IgD-negative memory B cell (primary cell): Measurements from ENCODE around the gene MAPK7. TPM values are rescaled to one million over a fixed set of nuclear protein-coding genes. Genes with fewer than 3 reads are reported as not detected.
A peak's percentile ranks its signal among the peaks of the same experiment; 100 is the strongest.

Experiments
- H3K27ac Mint-ChIP-seq, 3 donors: one replicate each; pipeline ENCODE4 v1.8.0; 2020 to 2022; ENCODE audit warnings: mild to moderate bottlenecking in 3 of 3, mixed read lengths in 3 of 3, moderate library complexity in 1 of 3
- H3K27me3 Mint-ChIP-seq: one replicate; pipeline ENCODE4 v1.8.0; 2021; ENCODE audit warnings: mixed read lengths
- H3K36me3 Mint-ChIP-seq: one replicate; pipeline ENCODE4 v1.8.0; 2020; ENCODE audit warnings: mild to moderate bottlenecking, mixed read lengths
- H3K4me1 Mint-ChIP-seq, 3 donors: one replicate each; pipeline ENCODE4 v1.8.0; 2020 to 2022; ENCODE audit warnings: mixed read lengths in 3 of 3, mild to moderate bottlenecking in 1 of 3
- H3K4me3 Mint-ChIP-seq, 4 donors: one replicate each; pipeline ENCODE4 v1.8.0; 2020 to 2022; ENCODE audit warnings: mild to moderate bottlenecking in 4 of 4, mixed read lengths in 4 of 4, moderate library complexity in 3 of 4
- H3K9me3 Mint-ChIP-seq, 3 donors: one replicate each; pipeline ENCODE4 v1.8.0; 2020 to 2021; ENCODE audit warnings: mixed read lengths in 3 of 3, mild to moderate bottlenecking in 1 of 3
- polyA plus RNA-seq: library from polyadenylated mRNA; unstranded; fragments of 300-500 nt; fragmentation: Illumina TruSeq; gene quantifications from one replicate; pipeline ENCODE4 v1.2.3, GENCODE V29; 2021

The MAPK7 gene
- polyA plus RNA-seq, 1 donor from 2014 or later = 10.8 TPM

DNA sequence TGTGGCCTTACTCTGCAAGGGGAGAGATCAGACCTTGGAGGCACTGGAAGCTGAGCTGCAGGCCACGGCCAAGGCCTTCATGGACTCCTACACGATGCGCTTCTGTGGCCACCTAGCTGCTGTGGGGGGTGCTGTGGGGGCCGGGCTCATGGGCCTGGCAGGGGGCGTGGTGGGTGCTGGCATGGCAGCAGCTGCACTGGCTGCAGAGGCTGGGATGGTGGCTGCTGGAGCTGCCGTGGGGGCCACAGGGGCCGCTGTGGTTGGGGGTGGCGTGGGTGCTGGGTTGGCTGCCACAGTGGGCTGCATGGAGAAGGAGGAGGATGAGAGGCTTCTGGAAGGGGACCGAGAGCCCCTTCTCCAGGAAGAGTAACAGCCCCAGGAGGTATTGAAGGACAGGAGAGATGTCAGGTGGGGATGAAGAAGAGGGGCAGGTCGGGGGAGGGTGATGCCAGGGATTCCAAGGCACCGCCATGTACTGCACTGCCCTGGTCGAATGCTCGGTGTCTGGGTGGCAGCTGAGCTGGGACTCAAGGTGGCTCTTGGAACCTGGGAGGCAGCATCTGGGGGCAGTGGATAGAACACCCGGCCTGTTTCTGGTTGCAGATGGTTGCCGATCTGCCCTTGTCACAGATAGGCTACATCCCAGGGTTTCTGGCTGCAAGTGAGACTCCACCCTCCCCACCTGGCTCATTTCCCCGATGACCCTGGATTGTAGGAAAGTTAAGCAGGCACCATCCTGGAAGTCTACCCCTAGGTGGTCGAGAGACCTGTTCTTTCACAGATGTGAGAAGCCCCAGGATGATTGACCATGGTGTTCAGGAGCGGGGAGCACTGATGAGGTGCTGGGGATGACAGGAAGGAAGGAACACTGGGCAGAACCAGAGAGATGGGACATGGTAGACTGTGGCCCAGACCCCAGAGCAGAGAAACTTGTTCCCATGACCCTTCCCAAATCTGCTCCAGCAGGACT lies 37.8 kb downstream of the MAPK7 start:
- Mint-ChIP-seq H3K4me1 (peaks cover 0 to 10% (median 1%) of the 10 kb centered on the region in 3 donors), H3K9me3 (no peaks in the 10 kb centered on the region), H3K4me3 (peak overlapping the region in 1 of 4 donors; percentile 63), H3K27me3 (peaks cover 5% of the 10 kb centered on the region), H3K36me3 (no peaks in the 10 kb centered on the region), H3K27ac (no peak overlapping the region)

GRCh38 chr17:19417611-19418010 lies 39.3 kb downstream of the MAPK7 start:
- Mint-ChIP-seq H3K36me3 (no peaks in the 10 kb centered on the region), H3K4me1 (peaks cover 0 to 10% (median 0%) of the 10 kb centered on the region in 3 donors), H3K4me3 (no peak overlapping the region), H3K27ac (no peak overlapping the region), H3K9me3 (no peaks in the 10 kb centered on the region), H3K27me3 (peaks cover 7% of the 10 kb centered on the region)

DNA sequence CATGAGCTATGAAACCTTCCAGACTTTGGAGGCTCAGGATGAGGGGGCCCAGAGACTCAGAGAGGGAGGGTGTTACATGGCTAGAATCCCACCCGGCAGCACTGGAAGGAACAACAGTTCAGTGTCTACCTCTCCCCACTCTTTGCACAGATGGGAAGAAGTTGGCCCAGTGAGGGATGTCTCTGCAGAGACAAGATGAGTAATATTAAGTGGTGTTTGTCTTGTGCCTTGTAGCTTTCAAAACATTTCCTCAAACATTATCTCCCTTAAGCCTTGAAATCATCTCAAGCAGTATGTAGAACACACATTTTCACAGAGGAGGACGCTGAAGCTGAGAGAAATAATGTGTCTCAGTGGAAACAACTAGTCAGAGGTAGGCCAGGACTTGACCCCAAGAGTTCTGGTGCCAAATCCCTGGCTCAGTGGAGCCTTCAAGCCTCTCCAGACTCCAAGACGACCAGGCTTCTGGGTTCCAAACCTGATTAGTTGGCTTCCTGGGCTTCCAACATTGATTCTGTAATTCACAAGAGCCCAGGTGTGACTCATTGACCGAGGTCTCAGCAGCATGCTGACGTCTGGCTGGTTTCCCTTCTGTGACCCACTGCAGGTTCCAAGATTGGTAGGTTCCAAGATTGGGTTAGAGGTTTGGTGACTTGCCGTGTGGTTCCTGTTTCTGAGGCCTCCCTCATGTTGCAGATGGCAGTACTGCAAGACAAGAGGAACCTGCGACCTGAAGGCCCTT lies 40.1 kb downstream of the MAPK7 start:
- H3K27me3 Mint-ChIP-seq = peaks cover 10% of the 10 kb centered on the region
- H3K27ac Mint-ChIP-seq = no peak overlapping the region
- no peak overlapping the region for H3K4me3 Mint-ChIP-seq
- H3K9me3 Mint-ChIP-seq = no peaks in the 10 kb centered on the region
- no peaks in the 10 kb centered on the region for H3K36me3 Mint-ChIP-seq
- H3K4me1 Mint-ChIP-seq = peaks cover 0 to 10% (median 0%) of the 10 kb centered on the region in 3 donors

DNA sequence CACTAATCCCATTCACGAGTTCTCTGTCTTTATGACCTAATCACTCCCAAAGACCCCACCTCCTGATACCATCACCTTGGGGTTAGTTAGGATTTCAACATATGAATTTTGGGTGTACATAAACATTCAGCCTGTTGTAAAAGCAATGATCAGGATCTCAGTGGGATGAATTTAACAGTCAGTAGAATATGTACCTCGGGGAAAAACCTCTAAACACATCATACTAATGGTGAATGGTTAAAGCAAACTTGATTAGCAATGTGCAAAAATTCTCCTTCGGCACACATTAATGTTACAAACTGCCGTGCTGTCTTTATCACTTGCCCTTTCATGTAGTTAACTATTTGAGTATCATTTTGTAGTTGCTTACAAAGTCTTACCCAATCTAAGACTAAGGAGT lies 42.9 kb downstream of the MAPK7 start:
- no peak overlapping the region for H3K27ac Mint-ChIP-seq
- no peaks in the 10 kb centered on the region for H3K36me3 Mint-ChIP-seq
- peaks cover 8% of the 10 kb centered on the region for H3K27me3 Mint-ChIP-seq
- no peaks in the 10 kb centered on the region for H3K9me3 Mint-ChIP-seq
- no peak overlapping the region for H3K4me3 Mint-ChIP-seq
- peaks cover 0 to 10% (median 0%) of the 10 kb centered on the region in 3 donors for H3K4me1 Mint-ChIP-seq

- Mint-ChIP-seq H3K9me3 (no peaks in the 10 kb centered on the region), H3K36me3 (no peaks in the 10 kb centered on the region), H3K4me3 (no peak overlapping the region), H3K27ac (no peak overlapping the region), H3K4me1 (peaks cover 0 to 10% (median 0%) of the 10 kb centered on the region in 3 donors), H3K27me3 (peaks cover 9% of the 10 kb centered on the region)
Observed at GRCh38 chr17:19421926-19422325, 43.6 kb downstream of the MAPK7 start.

GRCh38 chr17:19424934-19425868 lies 46.9 kb downstream of the MAPK7 start:
- H3K36me3 Mint-ChIP-seq = no peaks in the 10 kb centered on the region
- H3K27ac Mint-ChIP-seq = no peak overlapping the region
- H3K4me3 Mint-ChIP-seq = no peak overlapping the region
- no peaks in the 10 kb centered on the region for H3K9me3 Mint-ChIP-seq
- H3K27me3 Mint-ChIP-seq = peaks cover 6% of the 10 kb centered on the region
- H3K4me1 Mint-ChIP-seq = no peaks in the 10 kb centered on the region

DNA sequence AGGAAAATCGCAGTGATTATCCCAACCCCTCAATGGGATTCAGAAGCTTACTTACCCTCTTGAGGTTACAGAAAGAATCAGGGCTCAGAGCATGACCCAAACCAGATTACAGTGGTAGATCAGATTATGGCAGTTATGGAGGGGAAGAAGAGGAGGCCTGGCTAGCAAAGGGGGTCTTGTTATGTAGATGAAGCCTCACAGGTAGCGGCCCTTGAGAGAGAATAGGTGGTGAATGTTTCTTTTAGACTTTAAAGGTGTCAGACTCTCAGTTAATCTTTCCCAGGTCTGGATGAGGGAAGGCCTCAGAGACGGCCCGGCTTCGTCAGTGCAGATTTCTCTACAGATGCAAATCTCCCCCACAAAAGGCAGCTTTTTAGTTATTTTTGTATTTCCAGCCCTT lies 48.3 kb downstream of the MAPK7 start:
- H3K27me3 Mint-ChIP-seq = peaks cover 6% of the 10 kb centered on the region
- H3K9me3 Mint-ChIP-seq = no peaks in the 10 kb centered on the region
- no peaks in the 10 kb centered on the region for H3K36me3 Mint-ChIP-seq

DNA sequence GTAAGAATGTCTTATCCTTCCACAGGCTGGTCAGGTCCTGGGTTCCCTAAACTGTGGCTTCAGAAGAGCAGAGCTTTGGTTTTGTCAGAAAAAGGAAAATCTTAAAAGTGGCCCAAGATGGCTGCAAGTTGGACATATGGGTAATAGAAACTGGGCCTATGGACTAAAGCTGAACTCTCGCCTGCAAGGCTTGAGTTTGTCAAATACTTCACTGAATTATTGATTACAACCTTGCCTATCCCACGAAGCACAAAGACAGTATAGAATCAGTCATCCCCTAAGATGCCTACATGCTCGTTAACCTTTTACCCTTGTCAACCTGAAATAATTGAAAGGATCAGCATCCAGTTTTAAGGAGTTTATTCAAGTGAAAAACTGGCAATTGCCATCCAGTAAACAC lies 53.4 kb downstream of the MAPK7 start:
- no peaks in the 10 kb centered on the region for H3K9me3 Mint-ChIP-seq
- no peak overlapping the region for H3K27ac Mint-ChIP-seq
- no peak overlapping the region for H3K4me3 Mint-ChIP-seq
- H3K4me1 Mint-ChIP-seq = no peaks in the 10 kb centered on the region
- H3K27me3 Mint-ChIP-seq = peaks cover 2% of the 10 kb centered on the region
- no peaks in the 10 kb centered on the region for H3K36me3 Mint-ChIP-seq

More for the DNA sequence above, 48.3 kb downstream of the MAPK7 start:
- Mint-ChIP-seq H3K27ac (no peak overlapping the region), H3K4me1 (no peaks in the 10 kb centered on the region), H3K4me3 (no peak overlapping the region)

Other genes with a start within 250 kb of the MAPK7 start
- 16.4 TPM for gene EPN2, start 141.1 kb upstream of the MAPK7 start, polyA plus RNA-seq
- 5.0 TPM for gene B9D1, start 15.8 kb upstream of the MAPK7 start, polyA plus RNA-seq
- not detected for gene MFAP4, start 8.7 kb downstream of the MAPK7 start, polyA plus RNA-seq
- gene RNF112, start 32.7 kb downstream of the MAPK7 start, polyA plus RNA-seq = not detected
- gene SLC47A1, start 155.4 kb downstream of the MAPK7 start, polyA plus RNA-seq = not detected